AG09309 (cell line): ENCODE data around the gene GSTM5.
"Not testable (repeated sequence)": the region's sequence is repeated elsewhere in the genome, so short reads cannot be mapped to it uniquely, and the experiment has no call there.

ENCODE experiments used
- DNase-seq: peaks from one replicate; pipeline ENCODE4 v3.0.0-alpha.2; 2010; ENCODE audit warnings: low read depth
- H3K4me3 ChIP-seq: 2 replicates; pipeline ENCODE4 v1.5.1; 2011; ENCODE audit warnings: mild to moderate bottlenecking, low read depth, low read length, moderate library complexity; ENCODE audit not compliant: control insufficient read depth
- TF ChIP-seq, protein P1 (sequence below): IDR thresholded peaks from 2 replicates; pipeline ENCODE4 v1.5.1; 2011; ENCODE audit warnings: mild to moderate bottlenecking, low read depth, low read length, inconsistent platforms; ENCODE audit not compliant: insufficient read depth, control insufficient read depth; ENCODE audit errors: missing control alignments

Gene GSTM5

DNA sequence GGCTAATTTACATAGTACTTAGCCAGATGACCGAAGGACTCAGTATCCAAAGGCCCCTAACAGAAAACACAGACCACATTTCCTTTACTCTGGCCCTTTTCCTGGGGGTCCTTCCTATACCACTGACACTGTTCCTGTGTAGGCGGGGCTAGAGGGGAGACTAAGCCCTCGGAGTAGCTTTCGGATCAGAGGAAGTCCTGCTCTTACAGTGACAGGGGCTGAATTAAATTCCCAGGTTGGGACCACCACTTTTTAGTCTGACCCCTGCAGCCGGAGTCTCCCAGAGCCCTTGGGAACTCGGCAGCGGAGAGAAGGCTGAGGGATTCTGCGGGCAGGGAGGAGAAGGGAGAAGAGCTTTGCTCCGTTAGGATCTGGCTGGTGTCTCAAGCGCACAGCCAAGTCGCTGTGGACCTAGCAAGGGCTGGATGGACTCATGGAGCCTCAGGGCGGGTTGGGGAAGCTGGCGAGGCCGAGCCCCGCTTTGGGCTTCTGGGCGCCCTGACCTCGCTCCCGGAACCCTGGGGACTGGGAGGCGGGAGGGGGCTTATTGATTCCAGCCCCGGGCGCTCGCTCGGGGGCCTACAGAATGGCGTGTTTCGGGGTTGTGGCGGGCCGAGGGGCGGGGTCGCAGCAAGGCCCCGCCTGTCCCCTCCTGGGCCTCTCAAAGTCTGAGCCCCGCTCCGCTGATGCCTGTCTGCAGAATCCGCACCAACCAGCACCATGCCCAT, at the start of gene GSTM5:
Gene GSTM5 (plus strand): TSS at position 659 of the 728 bp plus-strand sequence. CDS start 62 bp downstream, at position 721.
- peak within 1 kb of the TSS; percentile 42 for H3K4me3 ChIP-seq
- DNase-seq = not testable (repeated sequence)

DNA sequence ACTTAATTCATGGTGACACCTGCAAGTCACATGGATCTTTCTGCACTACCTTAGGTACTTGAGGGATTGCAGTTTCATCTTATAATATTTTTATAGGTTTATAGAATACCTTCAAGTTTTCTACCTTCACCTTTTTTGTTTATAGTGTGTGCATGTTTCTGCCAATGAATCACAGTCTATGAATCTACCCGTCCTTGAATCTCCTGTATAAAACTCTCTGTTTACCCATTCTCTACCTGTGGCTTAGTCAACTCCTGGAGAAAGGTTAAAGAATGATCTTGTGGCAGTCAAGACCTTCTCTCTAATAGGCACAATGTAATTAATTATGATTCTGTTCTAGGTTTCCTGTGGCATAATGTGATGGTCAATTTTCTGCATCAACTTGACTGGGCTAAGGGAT, 47.4 kb upstream of the GSTM5 start:
- TF ChIP-seq, protein P1, sequence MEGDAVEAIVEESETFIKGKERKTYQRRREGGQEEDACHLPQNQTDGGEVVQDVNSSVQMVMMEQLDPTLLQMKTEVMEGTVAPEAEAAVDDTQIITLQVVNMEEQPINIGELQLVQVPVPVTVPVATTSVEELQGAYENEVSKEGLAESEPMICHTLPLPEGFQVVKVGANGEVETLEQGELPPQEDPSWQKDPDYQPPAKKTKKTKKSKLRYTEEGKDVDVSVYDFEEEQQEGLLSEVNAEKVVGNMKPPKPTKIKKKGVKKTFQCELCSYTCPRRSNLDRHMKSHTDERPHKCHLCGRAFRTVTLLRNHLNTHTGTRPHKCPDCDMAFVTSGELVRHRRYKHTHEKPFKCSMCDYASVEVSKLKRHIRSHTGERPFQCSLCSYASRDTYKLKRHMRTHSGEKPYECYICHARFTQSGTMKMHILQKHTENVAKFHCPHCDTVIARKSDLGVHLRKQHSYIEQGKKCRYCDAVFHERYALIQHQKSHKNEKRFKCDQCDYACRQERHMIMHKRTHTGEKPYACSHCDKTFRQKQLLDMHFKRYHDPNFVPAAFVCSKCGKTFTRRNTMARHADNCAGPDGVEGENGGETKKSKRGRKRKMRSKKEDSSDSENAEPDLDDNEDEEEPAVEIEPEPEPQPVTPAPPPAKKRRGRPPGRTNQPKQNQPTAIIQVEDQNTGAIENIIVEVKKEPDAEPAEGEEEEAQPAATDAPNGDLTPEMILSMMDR = no peak
- no peak for DNase-seq
- H3K4me3 ChIP-seq = no peak overlapping the region

DNA sequence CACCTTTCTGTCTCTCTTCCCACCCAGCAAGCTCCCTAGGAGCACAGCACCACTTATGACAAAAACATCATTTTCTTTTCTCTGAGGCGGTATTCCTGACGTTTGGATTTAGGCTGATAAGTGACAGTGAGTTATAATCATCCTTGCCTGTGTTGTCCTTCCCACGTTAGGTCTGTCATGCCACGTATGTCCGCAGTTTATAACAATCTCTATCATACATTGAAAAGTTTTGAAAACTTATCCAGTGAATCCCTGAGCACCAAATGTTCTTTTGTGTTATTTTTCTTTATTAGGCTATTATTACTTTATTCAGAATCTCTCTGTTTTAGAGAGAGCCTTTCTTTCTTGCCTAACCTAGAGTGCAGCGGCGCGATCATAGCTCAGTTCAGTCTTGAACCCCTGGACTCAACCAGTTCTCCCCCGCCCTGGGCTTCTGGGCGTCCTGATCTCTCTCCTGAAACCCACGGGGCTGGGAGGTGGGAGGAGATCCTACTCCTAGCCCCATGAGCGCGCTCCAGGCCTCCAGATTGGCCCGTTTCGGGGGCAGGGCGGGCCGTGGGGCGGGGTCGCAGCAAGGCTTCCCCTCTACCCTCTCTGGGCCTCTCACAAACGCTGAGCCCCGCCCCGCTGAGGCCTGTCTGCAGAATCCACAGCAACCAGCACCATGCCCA, 44.5 kb upstream of the GSTM5 start, which contains the start of gene GSTM2:
Gene GSTM2 (plus strand): TSS at position 606 of the 671 bp plus-strand sequence. CDS start 59 bp downstream, at position 665.
- TF ChIP-seq, protein P1 = no peak
- peak within 1 kb of the TSS; percentile 64 for H3K4me3 ChIP-seq
- DNase-seq = no peak

DNA sequence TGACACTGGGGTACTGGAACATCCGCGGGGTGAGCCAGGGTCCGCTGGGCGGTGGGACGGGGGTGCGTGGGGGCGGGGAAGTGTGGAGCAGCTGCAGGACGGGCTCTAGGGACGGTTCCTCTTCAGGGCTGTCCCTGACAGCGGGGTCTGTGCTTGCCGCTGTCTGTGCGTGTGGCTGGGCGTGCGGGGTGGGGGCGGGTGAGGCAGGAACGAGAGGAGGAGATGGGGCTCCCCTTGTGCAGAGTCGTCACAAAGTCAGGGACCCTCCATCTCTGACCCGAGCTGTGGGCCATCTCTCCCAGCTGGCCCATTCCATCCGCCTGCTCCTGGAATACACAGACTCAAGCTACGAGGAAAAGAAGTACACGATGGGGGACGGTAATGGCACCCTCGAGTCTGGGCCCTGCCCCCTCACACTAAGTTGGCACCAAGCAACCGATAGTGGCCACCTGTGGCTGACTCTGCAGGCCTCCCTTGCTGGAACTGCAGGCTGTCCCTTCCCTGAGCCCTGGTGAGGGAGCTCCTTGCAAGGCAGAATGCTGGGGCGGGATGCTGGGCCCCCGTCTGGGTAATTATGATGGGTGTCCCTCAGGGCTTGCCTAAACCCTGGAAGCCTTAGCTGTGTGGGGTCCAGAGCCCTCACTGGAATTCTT, 43.8 kb upstream of the GSTM5 start:
- peak overlapping the region; percentile 64 for H3K4me3 ChIP-seq
- TF ChIP-seq, protein P1 = no peak
- DNase-seq = no peak

DNA sequence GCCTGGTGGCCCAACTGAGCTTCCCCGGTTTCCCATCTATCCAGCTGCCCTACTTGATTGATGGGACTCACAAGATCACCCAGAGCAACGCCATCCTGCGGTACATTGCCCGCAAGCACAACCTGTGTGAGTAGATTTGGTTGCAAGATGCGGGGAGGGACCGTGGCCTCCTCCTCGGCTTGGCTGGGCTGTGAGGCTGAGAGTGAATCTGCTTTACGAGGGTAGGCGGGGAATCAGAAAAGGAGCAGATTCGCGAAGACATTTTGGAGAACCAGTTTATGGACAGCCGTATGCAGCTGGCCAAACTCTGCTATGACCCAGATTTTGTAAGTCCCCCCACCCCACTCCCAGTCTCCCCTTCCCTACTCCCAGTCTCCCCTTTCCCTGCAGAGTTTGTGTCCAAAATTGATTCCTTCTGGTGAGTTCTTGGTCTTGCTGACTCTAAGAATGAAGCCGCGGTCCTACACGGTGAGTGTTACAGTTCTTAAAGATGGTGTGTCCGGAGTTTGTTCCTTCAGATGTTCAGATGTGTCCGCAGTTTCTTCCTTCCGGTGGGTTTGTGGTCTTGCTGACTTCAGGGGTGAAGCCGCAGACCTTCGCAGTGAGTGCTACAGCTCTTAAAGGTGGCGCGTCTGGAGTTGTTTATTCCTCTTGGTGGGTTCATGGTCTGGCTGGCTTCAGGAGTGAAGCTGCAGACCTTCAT, 42.7 kb upstream of the GSTM5 start:
- H3K4me3 ChIP-seq = no peak overlapping the region; the same call in 1 of the 2 replicates
- TF ChIP-seq, protein P1 = no peak
- no peak for DNase-seq

DNA sequence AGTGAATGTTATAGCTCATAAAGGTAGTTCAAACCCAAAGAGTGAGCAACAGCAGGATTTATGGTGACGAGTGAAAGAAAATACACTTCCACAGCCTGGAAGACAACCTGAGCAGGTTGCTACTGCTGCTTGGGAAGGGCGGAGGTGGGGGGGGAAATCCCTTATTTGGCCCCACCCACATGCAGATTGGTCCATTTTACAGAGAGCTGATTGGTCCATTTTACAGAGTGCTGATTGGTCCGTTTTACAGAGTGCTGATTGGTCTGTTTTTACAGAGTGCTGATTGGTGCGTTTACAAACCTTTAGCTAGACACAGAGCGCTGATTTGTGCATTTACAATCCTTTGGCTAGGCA, 42.1 kb upstream of the GSTM5 start:
- H3K4me3 ChIP-seq, DNase-seq: not testable (repeated sequence)

DNA sequence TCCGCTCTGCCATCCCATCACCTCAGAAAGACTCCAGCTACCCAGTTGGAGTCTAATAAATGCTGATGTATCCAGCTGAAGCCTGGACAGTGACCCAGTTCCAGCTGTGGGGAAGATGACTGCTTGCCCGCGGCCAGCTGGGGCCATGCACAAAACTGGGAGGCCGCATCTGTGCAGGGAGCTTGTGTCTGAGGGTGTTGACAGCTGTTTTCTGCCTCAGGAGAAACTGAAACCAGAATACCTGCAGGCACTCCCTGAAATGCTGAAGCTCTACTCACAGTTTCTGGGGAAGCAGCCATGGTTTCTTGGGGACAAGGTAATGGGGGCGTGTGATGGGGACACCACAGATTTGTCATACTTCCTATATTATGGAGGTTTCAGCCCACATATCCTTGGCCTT, 41.0 kb upstream of the GSTM5 start:
- TF ChIP-seq, protein P1 = no peak
- no peak overlapping the region for H3K4me3 ChIP-seq
- no peak for DNase-seq

DNA sequence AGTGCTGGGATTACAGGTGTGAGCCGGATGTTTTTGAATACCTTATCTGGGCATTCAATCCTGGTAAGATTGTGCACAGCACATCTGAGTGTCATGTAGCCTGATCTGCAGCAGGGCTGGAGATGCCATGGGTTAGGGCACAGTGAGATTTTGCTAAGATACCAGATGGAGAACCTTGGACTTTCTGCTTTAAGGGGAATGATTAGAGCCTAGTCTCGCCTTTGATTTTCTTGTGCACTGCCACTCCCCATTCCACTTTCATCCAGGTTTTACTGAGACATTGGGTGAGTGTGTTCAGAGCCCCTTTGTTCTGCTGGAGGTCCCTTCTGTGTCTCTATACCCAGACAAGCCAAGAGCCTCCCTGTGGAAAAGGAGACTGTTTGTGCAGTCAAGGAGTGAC, 38.2 kb upstream of the GSTM5 start:
- not testable (repeated sequence) for DNase-seq, H3K4me3 ChIP-seq

DNA sequence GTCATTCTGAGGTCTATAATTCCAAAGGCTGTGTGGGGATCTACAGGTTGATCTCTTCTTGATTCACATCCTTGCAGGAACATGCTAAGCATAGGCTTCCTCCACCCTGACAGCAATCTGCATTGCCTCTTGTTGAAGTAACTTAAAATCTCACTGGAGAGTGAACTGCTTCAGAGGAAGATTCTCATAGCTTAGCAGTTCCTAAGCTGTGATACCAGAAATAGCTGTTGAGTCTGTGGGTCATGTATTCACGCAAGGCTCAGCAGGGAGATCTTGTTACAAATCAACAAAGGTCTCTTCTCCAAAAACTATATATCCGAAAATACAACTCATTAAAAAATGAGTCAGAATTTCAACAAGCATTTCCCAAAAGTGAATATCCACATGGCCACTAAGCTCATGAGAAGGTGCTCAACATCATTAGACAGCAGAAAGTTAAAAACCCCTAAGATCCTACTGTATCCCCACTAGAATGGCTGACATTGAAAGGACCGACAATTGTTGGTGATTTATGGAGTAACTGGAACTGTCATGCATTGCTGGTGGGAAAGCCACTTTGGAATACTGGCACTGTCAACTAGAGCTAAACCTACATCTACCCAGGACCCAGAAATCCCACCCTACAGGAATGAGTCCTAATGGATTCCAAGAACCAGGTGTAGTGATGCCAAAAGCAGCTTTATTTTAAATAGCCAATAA, 35.2 kb upstream of the GSTM5 start:
- not testable (repeated sequence) for H3K4me3 ChIP-seq
- peak; percentile 23 for DNase-seq
